ENCODE results near the gene PPFIBP2.

PPFIBP2 gene

GRCh38 chr11:7570938-7571521 is 57.2 kb downstream of the PPFIBP2 start:
- Histone ChIP-seq H3K27ac (ENCODE audit: low read depth, low read length, severe bottlenecking) (no peak overlapping the region), H3K9me3 (ENCODE audit: control insufficient read depth, low read length) (no peaks in the 10 kb centered on the region), H3K4me3 (ENCODE audit: extremely low read depth, insufficient read depth, low read length, poor library complexity, severe bottlenecking) (no peak overlapping the region), H3K36me3 (ENCODE audit: control insufficient read depth, insufficient read depth, low read length) (no peaks in the 10 kb centered on the region), H3K4me1 (ENCODE audit: control insufficient read depth, insufficient read depth, low read length, poor library complexity, severe bottlenecking) (peaks cover 44% of the 10 kb centered on the region)
- WGBS, 2 experiments (ENCODE audit: insufficient coverage in 2 of 2), result 86 to 100% methylated on average over 1 of the region's 1 CpG

- Histone ChIP-seq H3K4me3 (ENCODE audit: extremely low read depth, insufficient read depth, low read length, poor library complexity, severe bottlenecking) (no peak overlapping the region), H3K9me3 (ENCODE audit: control insufficient read depth, low read length) (no peaks in the 10 kb centered on the region), H3K27ac (ENCODE audit: low read depth, low read length, severe bottlenecking) (peak overlapping the region; percentile 71), H3K4me1 (ENCODE audit: control insufficient read depth, insufficient read depth, low read length, poor library complexity, severe bottlenecking) (peaks cover 50% of the 10 kb centered on the region), H3K36me3 (ENCODE audit: control insufficient read depth, insufficient read depth, low read length) (no peaks in the 10 kb centered on the region)
- 20 to 27% methylated on average over 1 to 3 of the region's 4 CpGs for WGBS, 2 experiments (ENCODE audit: insufficient coverage in 2 of 2)
These were observed 57.8 kb downstream of the PPFIBP2 start for GRCh38 chr11:7571640-7572000.

DNA sequence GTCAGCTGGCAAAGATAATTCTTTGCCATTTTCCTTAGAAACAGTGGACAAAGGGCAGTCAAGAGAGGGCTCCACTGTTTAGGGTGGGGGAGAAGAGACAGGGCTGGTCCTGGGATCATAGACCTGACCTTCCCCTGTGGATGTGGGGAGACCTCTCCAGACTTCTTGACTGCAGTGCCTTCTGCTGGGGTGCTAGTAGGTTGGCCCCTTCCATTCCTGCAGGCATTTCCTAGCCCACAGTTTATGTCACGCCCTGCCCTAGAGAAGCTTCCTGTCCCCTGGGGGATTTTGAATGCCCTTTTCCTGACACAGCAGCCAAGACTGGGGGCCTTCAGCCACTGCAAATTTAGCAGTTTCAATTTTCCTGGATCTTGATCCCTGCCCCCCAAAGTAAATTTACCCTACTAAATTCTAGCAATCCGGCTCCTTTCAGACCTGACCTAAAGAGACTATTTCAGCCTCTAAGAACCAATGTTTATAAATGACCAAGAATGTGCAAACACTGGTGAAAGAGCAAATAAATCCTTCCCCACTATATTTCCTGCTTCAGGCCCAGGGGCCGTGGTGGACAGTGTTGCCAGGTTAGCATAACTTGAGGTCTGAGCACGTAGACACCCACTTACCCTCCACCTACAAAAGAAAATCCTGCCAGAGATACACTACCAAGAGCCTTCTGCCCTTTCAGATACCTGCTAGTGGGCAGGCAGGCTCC is 58.4 kb downstream of the PPFIBP2 start:
- Histone ChIP-seq H3K4me1 (ENCODE audit: control insufficient read depth, insufficient read depth, low read length, poor library complexity, severe bottlenecking) (peaks cover 55% of the 10 kb centered on the region), H3K27ac (ENCODE audit: low read depth, low read length, severe bottlenecking) (peak overlapping the region; percentile 71), H3K36me3 (ENCODE audit: control insufficient read depth, insufficient read depth, low read length) (no peaks in the 10 kb centered on the region), H3K4me3 (ENCODE audit: extremely low read depth, insufficient read depth, low read length, poor library complexity, severe bottlenecking) (no peak overlapping the region), H3K9me3 (ENCODE audit: control insufficient read depth, low read length) (no peaks in the 10 kb centered on the region)
- 69 to 79% methylated on average over 2 to 3 of the region's 4 CpGs for WGBS, 2 experiments (ENCODE audit: insufficient coverage in 2 of 2)

DNA sequence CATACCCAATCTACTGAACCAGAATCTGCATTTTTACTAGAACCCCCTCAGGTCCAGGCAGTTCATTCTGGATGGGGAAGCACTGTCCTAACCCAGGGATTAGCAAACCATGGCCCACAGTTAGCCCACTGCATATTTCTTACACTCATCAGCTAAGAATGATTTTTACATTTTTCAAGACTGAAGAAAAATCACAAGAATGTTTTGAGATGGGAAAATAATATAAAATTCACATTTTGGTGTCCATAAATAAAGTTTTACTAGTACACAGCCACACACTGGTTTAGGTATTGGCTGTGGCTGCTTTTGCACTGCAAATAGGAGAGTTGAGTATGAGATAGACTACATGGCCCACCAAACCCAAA is 59.4 kb downstream of the PPFIBP2 start:
- no peak overlapping the region for H3K4me3 ChIP-seq (ENCODE audit: extremely low read depth, insufficient read depth, low read length, poor library complexity, severe bottlenecking)
- no peaks in the 10 kb centered on the region for H3K9me3 ChIP-seq (ENCODE audit: control insufficient read depth, low read length)
- peaks cover 58% of the 10 kb centered on the region for H3K4me1 ChIP-seq (ENCODE audit: control insufficient read depth, insufficient read depth, low read length, poor library complexity, severe bottlenecking)
- peak overlapping the region; percentile 61 for H3K27ac ChIP-seq (ENCODE audit: low read depth, low read length, severe bottlenecking)
- H3K36me3 ChIP-seq (ENCODE audit: control insufficient read depth, insufficient read depth, low read length), result no peaks in the 10 kb centered on the region

- H3K27ac ChIP-seq (ENCODE audit: low read depth, low read length, severe bottlenecking), result peak overlapping the region; percentile 61
- no peak overlapping the region for H3K4me3 ChIP-seq (ENCODE audit: extremely low read depth, insufficient read depth, low read length, poor library complexity, severe bottlenecking)
- H3K36me3 ChIP-seq (ENCODE audit: control insufficient read depth, insufficient read depth, low read length), result no peaks in the 10 kb centered on the region
- peaks cover 58% of the 10 kb centered on the region for H3K4me1 ChIP-seq (ENCODE audit: control insufficient read depth, insufficient read depth, low read length, poor library complexity, severe bottlenecking)
- no peaks in the 10 kb centered on the region for H3K9me3 ChIP-seq (ENCODE audit: control insufficient read depth, low read length)
- WGBS, 2 experiments (ENCODE audit: insufficient coverage in 2 of 2), result 70 to 86% methylated on average over 5 to 6 of the region's 9 CpGs
These were observed 59.9 kb downstream of the PPFIBP2 start for GRCh38 chr11:7573558-7574296.

DNA sequence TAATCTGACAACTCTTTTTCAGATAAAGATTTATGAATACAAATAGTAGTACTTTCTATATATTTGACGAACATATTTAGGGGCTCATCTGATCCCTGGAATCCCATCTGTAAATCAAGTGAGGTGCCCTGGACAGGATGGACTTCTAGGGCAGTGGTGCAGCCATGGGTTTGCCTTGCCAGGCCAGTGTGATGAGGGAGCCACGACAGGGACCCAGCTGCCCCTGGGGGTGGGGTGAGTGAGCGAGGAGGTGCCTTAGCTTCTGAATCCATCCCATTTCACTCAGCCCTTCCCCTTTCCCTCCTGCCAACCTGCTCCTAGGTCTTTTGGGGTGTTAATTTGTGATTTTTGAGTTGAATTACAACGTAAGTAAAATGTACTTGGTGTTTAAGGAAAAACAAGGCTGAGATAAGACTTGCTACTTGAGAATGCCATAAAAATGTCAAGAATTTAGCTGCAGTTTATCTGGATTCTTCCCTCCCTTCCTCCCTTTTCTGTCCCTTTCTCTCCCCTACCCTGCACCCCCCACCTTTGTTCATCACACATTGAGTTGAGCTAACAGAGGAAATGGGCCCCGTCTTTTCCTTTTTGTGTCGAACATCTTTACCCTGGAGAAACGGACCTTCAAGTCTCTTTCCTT is 60.8 kb downstream of the PPFIBP2 start:
- H3K36me3 ChIP-seq (ENCODE audit: control insufficient read depth, insufficient read depth, low read length), result no peaks in the 10 kb centered on the region
- peaks cover 63% of the 10 kb centered on the region for H3K4me1 ChIP-seq (ENCODE audit: control insufficient read depth, insufficient read depth, low read length, poor library complexity, severe bottlenecking)
- H3K27ac ChIP-seq (ENCODE audit: low read depth, low read length, severe bottlenecking), result peak overlapping the region; percentile 61
- no peaks in the 10 kb centered on the region for H3K9me3 ChIP-seq (ENCODE audit: control insufficient read depth, low read length)
- no peak overlapping the region for H3K4me3 ChIP-seq (ENCODE audit: extremely low read depth, insufficient read depth, low read length, poor library complexity, severe bottlenecking)
- 71 to 80% methylated on average over 1 to 3 of the region's 7 CpGs for WGBS, 2 experiments (ENCODE audit: insufficient coverage in 2 of 2)

DNA sequence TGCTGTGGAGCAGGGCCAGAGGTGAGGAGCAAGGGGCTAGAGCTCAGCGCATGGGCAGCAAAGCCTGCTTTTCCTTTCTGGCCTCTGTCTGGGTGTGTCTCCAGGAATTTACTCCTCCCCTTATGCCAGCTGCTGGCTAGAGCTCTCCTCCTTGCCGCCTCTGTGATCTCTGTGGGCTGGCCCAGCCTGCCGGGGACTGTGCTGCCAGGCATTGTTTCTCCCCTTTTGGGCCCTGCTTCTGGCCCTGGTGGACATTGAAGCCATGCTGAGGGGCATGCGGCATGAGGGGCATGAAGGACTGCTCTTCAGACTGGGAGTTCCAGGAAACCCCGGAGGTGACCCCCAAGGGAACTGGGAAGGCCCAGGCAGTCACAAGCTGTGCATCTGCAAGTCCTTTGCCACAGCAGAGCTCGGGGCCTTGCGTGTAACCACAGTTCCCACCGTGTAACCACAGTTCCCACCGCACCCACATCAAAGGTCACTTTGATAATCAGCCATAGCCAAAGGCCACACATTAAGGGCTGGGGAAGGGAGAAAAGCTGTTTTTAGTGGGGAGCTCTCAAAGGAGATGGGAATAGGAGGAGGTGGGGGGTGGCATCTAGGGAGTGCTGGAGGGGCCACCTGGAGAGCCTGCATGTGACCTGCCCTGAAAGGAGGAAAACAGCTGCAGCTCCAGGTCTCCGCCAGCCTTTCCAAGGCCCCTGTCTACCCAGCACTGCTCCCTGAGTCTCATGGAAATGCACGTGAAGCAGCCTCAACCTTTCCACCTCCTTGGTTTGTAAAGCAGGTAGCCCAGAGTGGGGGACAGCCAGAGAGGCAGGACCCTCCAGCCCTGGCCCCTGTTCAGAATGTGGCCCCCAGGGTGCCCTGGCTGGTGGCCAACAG is 62.3 kb downstream of the PPFIBP2 start:
- Histone ChIP-seq H3K4me1 (ENCODE audit: control insufficient read depth, insufficient read depth, low read length, poor library complexity, severe bottlenecking) (peaks cover 75% of the 10 kb centered on the region), H3K4me3 (ENCODE audit: extremely low read depth, insufficient read depth, low read length, poor library complexity, severe bottlenecking) (peak overlapping the region; percentile 46), H3K27ac (ENCODE audit: low read depth, low read length, severe bottlenecking) (peak overlapping the region; percentile 97), H3K9me3 (ENCODE audit: control insufficient read depth, low read length) (no peaks in the 10 kb centered on the region), H3K36me3 (ENCODE audit: control insufficient read depth, insufficient read depth, low read length) (no peaks in the 10 kb centered on the region)
- WGBS, 2 experiments (ENCODE audit: insufficient coverage in 2 of 2), result 74 to 81% methylated on average over 5 to 7 of the region's 11 CpGs

DNA sequence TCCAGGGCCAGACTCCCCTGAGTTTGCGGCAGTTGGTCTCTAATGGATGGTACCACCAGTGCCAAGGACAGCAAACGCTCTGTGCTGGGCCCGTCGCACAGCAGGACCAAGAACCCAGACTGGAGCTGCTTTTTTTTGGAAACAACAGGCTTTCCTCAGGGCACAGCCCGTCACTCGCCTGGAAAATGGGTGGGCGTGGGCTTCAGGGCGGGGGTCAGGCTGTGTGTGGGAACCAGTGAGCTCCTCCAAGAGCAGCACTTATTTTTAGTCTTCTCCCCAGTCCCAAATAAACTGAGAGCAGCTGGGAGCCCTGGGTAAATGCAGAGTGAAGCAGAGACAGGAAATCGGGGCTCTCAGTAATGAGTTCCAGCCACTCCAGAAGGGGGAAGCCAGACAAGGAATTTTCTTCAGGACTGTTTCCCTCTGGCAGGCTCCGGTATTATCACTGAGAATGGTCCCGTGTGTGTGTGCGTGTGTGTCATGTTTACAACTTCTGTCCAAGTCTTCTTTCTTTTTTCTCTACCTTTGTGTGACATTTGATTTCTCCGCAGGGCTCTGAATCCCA is 63.0 kb downstream of the PPFIBP2 start:
- Histone ChIP-seq H3K4me3 (ENCODE audit: extremely low read depth, insufficient read depth, low read length, poor library complexity, severe bottlenecking) (peak overlapping the region; percentile 46), H3K36me3 (ENCODE audit: control insufficient read depth, insufficient read depth, low read length) (no peaks in the 10 kb centered on the region), H3K4me1 (ENCODE audit: control insufficient read depth, insufficient read depth, low read length, poor library complexity, severe bottlenecking) (peaks cover 75% of the 10 kb centered on the region), H3K27ac (ENCODE audit: low read depth, low read length, severe bottlenecking) (peak overlapping the region; percentile 97), H3K9me3 (ENCODE audit: control insufficient read depth, low read length) (no peaks in the 10 kb centered on the region)
- WGBS, 2 experiments (ENCODE audit: insufficient coverage in 2 of 2), result 73 to 80% methylated on average over 6 to 8 of the region's 13 CpGs

DNA sequence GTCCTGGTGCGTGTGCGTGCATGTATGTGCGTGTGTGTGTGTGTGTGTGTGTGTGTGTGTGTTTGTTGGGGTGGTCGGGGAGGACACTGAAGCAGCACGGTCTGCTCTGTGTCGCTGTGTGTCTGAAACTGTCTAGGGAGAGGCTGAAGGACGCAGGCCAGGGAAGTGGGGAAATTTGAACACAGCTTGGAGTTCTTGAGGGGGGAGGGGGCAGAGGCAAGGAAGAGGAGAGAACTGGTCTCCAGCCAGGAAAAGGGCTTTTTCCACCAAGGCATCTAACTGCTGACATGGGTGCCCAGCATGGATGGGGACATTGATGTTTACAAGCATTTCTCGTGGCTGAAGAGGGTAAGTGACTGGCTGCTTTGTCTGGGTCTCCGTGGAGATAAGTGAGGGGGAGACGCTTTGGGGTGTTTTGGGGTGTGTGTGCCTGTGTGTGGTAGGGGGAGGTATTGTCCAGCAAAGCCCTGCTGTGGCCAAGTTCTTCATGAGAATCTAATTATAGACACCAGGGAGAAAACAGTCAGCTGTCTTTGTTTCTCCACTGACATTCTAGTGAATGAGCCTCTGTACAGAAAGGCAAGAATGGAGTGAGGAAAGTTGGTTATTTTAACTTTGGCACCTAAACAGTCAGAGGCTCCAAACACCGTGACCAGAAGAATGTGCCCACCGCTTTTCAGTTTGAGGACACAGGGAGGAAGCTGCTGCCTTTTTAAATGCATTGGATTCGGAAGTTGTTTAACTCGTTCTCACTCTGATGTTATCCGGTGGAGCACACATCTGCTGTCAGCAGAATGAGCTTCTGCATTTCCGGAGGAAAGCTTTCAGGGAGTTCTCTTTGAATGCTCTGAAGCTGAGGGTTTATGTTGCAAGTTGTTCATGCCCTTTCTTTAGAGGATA is 63.7 kb downstream of the PPFIBP2 start:
- Histone ChIP-seq H3K4me1 (ENCODE audit: control insufficient read depth, insufficient read depth, low read length, poor library complexity, severe bottlenecking) (peaks cover 70% of the 10 kb centered on the region), H3K9me3 (ENCODE audit: control insufficient read depth, low read length) (no peaks in the 10 kb centered on the region), H3K36me3 (ENCODE audit: control insufficient read depth, insufficient read depth, low read length) (no peaks in the 10 kb centered on the region), H3K27ac (ENCODE audit: low read depth, low read length, severe bottlenecking) (peak overlapping the region; percentile 97), H3K4me3 (ENCODE audit: extremely low read depth, insufficient read depth, low read length, poor library complexity, severe bottlenecking) (peak overlapping the region; percentile 46)
- 36 to 45% methylated on average over 11 to 12 of the region's 16 CpGs for WGBS, 2 experiments (ENCODE audit: insufficient coverage in 2 of 2)

Data from mesodermal cell (in vitro differentiated cells).